CD14-positive monocyte (primary cell): Measurements from ENCODE around the gene PACSIN2. TPM values are rescaled to one million over a fixed set of nuclear protein-coding genes. Genes with fewer than 3 reads are reported as not detected.
A peak's percentile ranks its signal among the peaks of the same experiment; 100 is the strongest.

Experiments
- DNase-seq, 3 donors: peaks; one replicate each; pipeline ENCODE4 v3.0.0-alpha.2; 2011 to 2022
- H2AFZ ChIP-seq: 2 replicates; pipeline ENCODE4 v1.6.0; 2012; ENCODE audit warnings: mild to moderate bottlenecking, low read depth, low read length, inconsistent platforms; ENCODE audit not compliant: insufficient read depth, poor library complexity, severe bottlenecking
- H3K27ac ChIP-seq, 2 donors: 1 replicate in 1 of 2; 2 replicates in 1 of 2; pipeline ENCODE4 v1.5.1; 2012 to 2013; ENCODE audit warnings: low read length in 2 of 2, control low read depth in 1 of 2, inconsistent platforms in 1 of 2, low read depth in 1 of 2, mild to moderate bottlenecking in 1 of 2
- H3K27me3 ChIP-seq, 2 donors: one replicate each; pipeline versions ENCODE4 v1.6.0 to v1.6.1; 2011 to 2013; ENCODE audit warnings: low read length in 2 of 2; ENCODE audit not compliant: control insufficient read depth in 2 of 2, insufficient read depth in 2 of 2
- H3K36me3 ChIP-seq, 2 donors: replicated peaks in 1 of 2; 1 replicate in 1 of 2; 2 replicates in 1 of 2; pipeline versions ENCODE4 v1.5.1 to v1.6.1; 2012 to 2013; ENCODE audit warnings: low read length in 2 of 2, control low read depth in 1 of 2, inconsistent platforms in 1 of 2, mild to moderate bottlenecking in 1 of 2; ENCODE audit not compliant: insufficient read depth in 2 of 2, control insufficient read depth in 1 of 2
- H3K4me1 ChIP-seq, 2 donors: 1 replicate in 1 of 2; 2 replicates in 1 of 2; pipeline versions ENCODE4 v1.5.1 to v1.6.1; 2012 to 2013; ENCODE audit warnings: low read length in 2 of 2, control low read depth in 1 of 2, inconsistent platforms in 1 of 2, mild to moderate bottlenecking in 1 of 2, moderate library complexity in 1 of 2; ENCODE audit not compliant: insufficient read depth in 2 of 2, control insufficient read depth in 1 of 2
- H3K4me2 ChIP-seq: replicated peaks from 2 replicates; pipeline ENCODE3; 2012; ENCODE audit warnings: low read length, moderate library complexity, mild to moderate bottlenecking; ENCODE audit not compliant: poor library complexity, severe bottlenecking; ENCODE audit errors: extremely low read depth
- H3K4me3 ChIP-seq, 3 experiments: fragments of 200-600 bp in 1 of 3; sonication (generic) in 1 of 3; replicated peaks in 1 of 3; 1 replicate in 2 of 3; 2 replicates in 1 of 3; pipeline ENCODE4 v1.5.1; 2011 to 2013; ENCODE audit warnings: low read length in 3 of 3, mild to moderate bottlenecking in 3 of 3, control low read depth in 2 of 3, low read depth in 2 of 3, inconsistent platforms in 1 of 3, moderate library complexity in 1 of 3
- H3K79me2 ChIP-seq: 2 replicates; pipeline ENCODE4 v1.6.0; 2012; ENCODE audit warnings: mild to moderate bottlenecking, control low read depth, inconsistent platforms, low read length, moderate library complexity; ENCODE audit not compliant: insufficient read depth
- H3K9ac ChIP-seq: 2 replicates; pipeline ENCODE4 v1.6.0; 2017; ENCODE audit warnings: low read length, mild to moderate bottlenecking; ENCODE audit not compliant: insufficient read depth, poor library complexity, severe bottlenecking
- H3K9me3 ChIP-seq, 2 donors: replicated peaks in 1 of 2; 1 replicate in 1 of 2; 2 replicates in 1 of 2; pipeline versions ENCODE4 v1.5.1 to v1.6.1; 2012 to 2013; ENCODE audit warnings: low read length in 2 of 2, control low read depth in 1 of 2; ENCODE audit not compliant: control insufficient read depth in 1 of 2, insufficient read depth in 1 of 2
- H4K20me1 ChIP-seq: 2 replicates; pipeline ENCODE4 v1.6.0; 2012; ENCODE audit warnings: mild to moderate bottlenecking, low read length, control low read depth, moderate library complexity; ENCODE audit not compliant: insufficient read depth
- H3K27ac Mint-ChIP-seq, 7 donors: one replicate each; pipeline ENCODE4 v1.8.0; 2020; ENCODE audit warnings: mild to moderate bottlenecking in 7 of 7, mixed read lengths in 7 of 7, moderate library complexity in 6 of 7, inconsistent platforms in 2 of 7
- H3K27me3 Mint-ChIP-seq, 3 donors: one replicate each; pipeline ENCODE4 v1.8.0; 2021 to 2022; ENCODE audit warnings: low read depth in 3 of 3, mild to moderate bottlenecking in 3 of 3, mixed read lengths in 3 of 3, moderate library complexity in 3 of 3, inconsistent platforms in 1 of 3
- H3K36me3 Mint-ChIP-seq, 2 donors: one replicate each; pipeline ENCODE4 v1.8.0; 2020; ENCODE audit warnings: mixed read lengths in 2 of 2, inconsistent platforms in 1 of 2, mild to moderate bottlenecking in 1 of 2
- H3K4me1 Mint-ChIP-seq: one replicate; pipeline ENCODE4 v1.8.0; 2020; ENCODE audit warnings: mild to moderate bottlenecking, mixed read lengths
- H3K4me3 Mint-ChIP-seq, 2 donors: one replicate each; pipeline ENCODE4 v1.8.0; 2020; ENCODE audit warnings: mild to moderate bottlenecking in 2 of 2, mixed read lengths in 2 of 2, moderate library complexity in 1 of 2
- H3K9me3 Mint-ChIP-seq, 7 donors: one replicate each; pipeline ENCODE4 v1.8.0; 2020 to 2022; ENCODE audit warnings: mixed read lengths in 7 of 7, mild to moderate bottlenecking in 6 of 7, moderate library complexity in 6 of 7, inconsistent platforms in 2 of 7
- CTCF ChIP-seq: fragments of 200-600 bp; IDR thresholded peaks from one replicate; pipeline ENCODE4 v1.8.0; 2022; ENCODE audit warnings: antibody characterized with exemption, mild to moderate bottlenecking
- WGBS: methylation state at CpG from one replicate; pipeline ENCODE4 v1.1.5; 2013; ENCODE audit warnings: missing lambda C conversion rate; ENCODE audit not compliant: insufficient coverage; 5-methylcytosine and 5-hydroxymethylcytosine counted together
- intact Hi-C, 2 donors: fragments of 100-400 bp; cut with micrococcal nuclease; formaldehyde crosslinking; loops; one replicate each; pipeline versions ENCODE4 v1.15.0 to v1.15.1; 2023
- polyA plus RNA-seq, 3 donors: library from polyadenylated mRNA; depleted of rRNA in 1 of 3; unstranded in 2 of 3; stranded (reverse) in 1 of 3; fragments of 300-500 nt in 2 of 3; fragments of >200 nt in 1 of 3; fragmentation: Illumina TruSeq in 2 of 3; gene quantifications; 1 replicate in 2 of 3; 2 replicates in 1 of 3; pipeline ENCODE4 v1.2.3, GENCODE V29; 2012 to 2021

PACSIN2 gene
- polyA plus RNA-seq, 3 donors: 31.2 to 45.7 (median 40.2) TPM

GRCh38 chr22:43007519-43008102 lies 7.3 kb downstream of the PACSIN2 start:
- H4K20me1 ChIP-seq: peaks cover 99% of the 10 kb centered on the region
- H3K27me3 Mint-ChIP-seq: peaks cover 0 to 3% (median 0%) of the 10 kb centered on the region in 3 donors
- peaks cover 0 to 4% of the 10 kb centered on the region in 2 donors for H3K36me3 Mint-ChIP-seq
- H3K4me3 ChIP-seq: no peak overlapping the region
- no peaks in the 10 kb centered on the region for H3K9me3 ChIP-seq
- peak overlapping the region in 2 of 7 donors; percentile 17 to 42 for H3K27ac Mint-ChIP-seq
- peaks cover 100% of the 10 kb centered on the region for H3K79me2 ChIP-seq
- no peaks in the 10 kb centered on the region for H3K9me3 Mint-ChIP-seq
- H3K4me1 Mint-ChIP-seq: peaks cover 56% of the 10 kb centered on the region
- no peak for DNase-seq
- no peak overlapping the region for H2AFZ ChIP-seq
- no peak overlapping the region for H3K4me2 ChIP-seq
- no peak overlapping the region for H3K9ac ChIP-seq
- no peaks in the 10 kb centered on the region for H3K27me3 ChIP-seq
- no peaks in the 10 kb centered on the region for H3K36me3 ChIP-seq
- intact Hi-C loops: no loop called here
- no peak for TF ChIP-seq CTCF
- H3K4me3 Mint-ChIP-seq: no peak overlapping the region
- WGBS: 74% methylated on average over 5 of the region's 5 CpGs
- peaks cover 18 to 40% of the 10 kb centered on the region in 2 donors for H3K4me1 ChIP-seq
- H3K27ac ChIP-seq: no peak overlapping the region

- H3K27ac Mint-ChIP-seq: peak overlapping the region in 2 of 7 donors; percentile 37 to 55
Observed at GRCh38 chr22:43006753-43007152, 8.2 kb downstream of the PACSIN2 start.

More at GRCh38 chr22:43006753-43007152, 8.2 kb downstream of the PACSIN2 start:
- H3K27ac ChIP-seq: no peak overlapping the region
- TF ChIP-seq CTCF: no peak
- H2AFZ ChIP-seq: no peak overlapping the region
- Mint-ChIP-seq H3K36me3 (peaks cover 2 to 4% of the 10 kb centered on the region in 2 donors), H3K9me3 (no peaks in the 10 kb centered on the region), H3K4me1 (peaks cover 62% of the 10 kb centered on the region), H3K27me3 (peaks cover 0 to 3% (median 0%) of the 10 kb centered on the region in 3 donors), H3K4me3 (no peak overlapping the region)
- no peaks in the 10 kb centered on the region for H3K27me3 ChIP-seq
- H3K4me1 ChIP-seq: peaks cover 26 to 49% of the 10 kb centered on the region in 2 donors
- WGBS: 92% methylated on average over 2 of the region's 7 CpGs
- H3K36me3 ChIP-seq: no peaks in the 10 kb centered on the region
- H3K4me2 ChIP-seq: no peak overlapping the region
- peaks cover 100% of the 10 kb centered on the region for H3K79me2 ChIP-seq
- no peak overlapping the region for H3K9ac ChIP-seq
- intact Hi-C loops: no loop called here
- DNase-seq: no peak
- H3K4me3 ChIP-seq: no peak overlapping the region
- H4K20me1 ChIP-seq: peaks cover 99% of the 10 kb centered on the region
- H3K9me3 ChIP-seq: no peaks in the 10 kb centered on the region
